GM23338 (cell line): ENCODE measurements around the gene ATP23.

Experiments used
- CREB1 ChIP-seq: fragments of 250-450 bp; sonication (Bioruptor Pico); IDR thresholded peaks from 2 replicates; pipeline ENCODE4 v1.5.0; 2020; ENCODE audit warnings: low read depth, mild to moderate bottlenecking, moderate library complexity
- CTCF ChIP-seq, 2 experiments: fragments of 200-600 bp in 1 of 2; sonication (generic) in 1 of 2; conservative IDR thresholded peaks; 2 replicates each; pipeline versions ENCODE4 v1.5.1 to v1.6.1; 2016 to 2017; ENCODE audit warnings: antibody characterized with exemption in 2 of 2, low read depth in 2 of 2, mild to moderate bottlenecking in 2 of 2, moderate library complexity in 1 of 2
- EZH2 ChIP-seq: fragments of 200-600 bp; sonication (generic); IDR thresholded peaks from one replicate; pipeline ENCODE4 v1.8.0; 2017; ENCODE audit warnings: antibody characterized with exemption, mild to moderate bottlenecking, low read depth; ENCODE audit not compliant: unreplicated experiment
- REST ChIP-seq: IDR thresholded peaks from one replicate; pipeline ENCODE4 v1.6.1; 2018; ENCODE audit warnings: antibody characterized with exemption; ENCODE audit not compliant: unreplicated experiment

GRCh38 chr12:57992001-57992400 is 50.6 kb downstream of the ATP23 start:
- TF ChIP-seq CTCF (conservative IDR thresholded peaks at IDR 0.05; ENCODE audit: low read depth in 2 of 2) (no peak), REST (no peak), CREB1 (CRISPR knock-in tag) (no peak), EZH2 (no peak)
